HG03039 (cell line): ENCODE results near the gene DYSF.

ENCODE experiments used
- ATAC-seq: cut with Tn5 transposase; IDR thresholded peaks from one replicate; pipeline ENCODE4 v1.9.1; 2021; ENCODE audit warnings: mild to moderate bottlenecking, moderate library complexity; ENCODE audit not compliant: unreplicated experiment

Gene DYSF

GRCh38 chr2:71496156-71496770 is 42.9 kb downstream of the DYSF start:
- ATAC-seq: no peak

- ATAC-seq: no peak
These were observed 44.9 kb downstream of the DYSF start for GRCh38 chr2:71498261-71498701.

GRCh38 chr2:71499691-71500090 is 46.3 kb downstream of the DYSF start:
- ATAC-seq: no peak

- ATAC-seq: no peak
These were observed 47.2 kb downstream of the DYSF start for GRCh38 chr2:71500426-71501079.

GRCh38 chr2:71502941-71503738 is 49.8 kb downstream of the DYSF start:
- no peak for ATAC-seq

GRCh38 chr2:71503837-71504236 is 50.5 kb downstream of the DYSF start:
- no peak for ATAC-seq

- ATAC-seq: no peak
These were observed 51.2 kb downstream of the DYSF start for GRCh38 chr2:71504611-71505010.

GRCh38 chr2:71505086-71505769 is 51.9 kb downstream of the DYSF start:
- no peak for ATAC-seq

GRCh38 chr2:71505770-71506140 is 52.4 kb downstream of the DYSF start:
- no peak for ATAC-seq

GRCh38 chr2:71506222-71507153 is 53.1 kb downstream of the DYSF start:
- no peak for ATAC-seq

- no peak for ATAC-seq
These were observed 54.1 kb downstream of the DYSF start for GRCh38 chr2:71507476-71507875.

GRCh38 chr2:71510196-71510807 is 56.9 kb downstream of the DYSF start:
- ATAC-seq: peak; percentile 55

- ATAC-seq: no peak
These were observed 57.6 kb downstream of the DYSF start for GRCh38 chr2:71510938-71511337.

GRCh38 chr2:71511776-71512175 is 58.4 kb downstream of the DYSF start:
- ATAC-seq: no peak

GRCh38 chr2:71512386-71512785 is 59.0 kb downstream of the DYSF start:
- no peak for ATAC-seq

GRCh38 chr2:71513096-71513495 is 59.7 kb downstream of the DYSF start:
- ATAC-seq: no peak

- ATAC-seq: no peak
These were observed 60.4 kb downstream of the DYSF start for GRCh38 chr2:71513721-71514120.

- ATAC-seq: no peak
These were observed 63.0 kb downstream of the DYSF start for GRCh38 chr2:71516253-71516888.

- no peak for ATAC-seq
These were observed 64.5 kb downstream of the DYSF start for GRCh38 chr2:71517851-71518250.
